IMR-90 (cell line): ENCODE measurements around the gene CALD1. TPM values are rescaled to one million over a fixed set of nuclear protein-coding genes. Genes with fewer than 3 reads are reported as not detected.

Experiments
- ATAC-seq: fragments of 200-7000 bp; cut with Tn5 transposase; 2 replicates; pipeline ENCODE4 v1.9.1; 2020; ENCODE audit warnings: low read depth, mild to moderate bottlenecking, moderate library complexity
- BruUV-seq: library from RNA; stranded (reverse); fragments of 400-500 nt; replicated peaks from 2 replicates; lab custom pipeline; 2021; lab: Mats Ljungman, UMichigan
- CTCF ChIA-PET: fragments of 300-600 bp; formaldehyde crosslinking; extraction: SDS; loops from one replicate; lab custom pipeline; 2021; ENCODE audit warnings: antibody characterized with exemption; lab: Yijun Ruan, JAX
- POLR2A ChIA-PET: fragments of 300-600 bp; sonication (Branson Sonifier 250); formaldehyde crosslinking; loops from one replicate; lab custom pipeline; 2022; ENCODE audit warnings: antibody characterized with exemption; ENCODE audit not compliant: unreplicated experiment; lab: Charles Lee
- DNase-seq: peaks from one replicate; pipeline ENCODE4 v3.0.0; 2013
- H2AFZ ChIP-seq: replicated peaks from 2 replicates; pipeline ENCODE3; 2013; ENCODE audit warnings: low read length, mild to moderate bottlenecking; ENCODE audit not compliant: poor library complexity
- H2AK5ac ChIP-seq: 2 replicates; pipeline ENCODE4 v1.6.1; 2013; ENCODE audit warnings: low read depth, low read length, inconsistent platforms
- H2AK9ac ChIP-seq: replicated peaks from 2 replicates; pipeline ENCODE3; 2013; ENCODE audit warnings: mild to moderate bottlenecking, low read depth, low read length, moderate library complexity; ENCODE audit not compliant: poor library complexity
- H2BK120ac ChIP-seq: 2 replicates; pipeline ENCODE4 v1.6.1; 2013; ENCODE audit warnings: low read depth, low read length, inconsistent platforms
- H2BK15ac ChIP-seq: 3 replicates; pipeline ENCODE4 v1.6.1; 2013; ENCODE audit warnings: low read depth, low read length, inconsistent platforms
- H2BK20ac ChIP-seq: 2 replicates; pipeline ENCODE4 v1.6.1; 2013; ENCODE audit warnings: low read depth, mild to moderate bottlenecking, inconsistent platforms, low read length, moderate library complexity
- H2BK5ac ChIP-seq: 2 replicates; pipeline ENCODE4 v1.6.1; 2013; ENCODE audit warnings: mild to moderate bottlenecking, low read depth, low read length, inconsistent platforms; ENCODE audit not compliant: poor library complexity, severe bottlenecking
- H3K14ac ChIP-seq: replicated peaks from 2 replicates; pipeline ENCODE4 v1.6.1; 2013; ENCODE audit warnings: low read depth, low read length, inconsistent platforms
- H3K18ac ChIP-seq: 2 replicates; pipeline ENCODE4 v1.6.1; 2013; ENCODE audit warnings: low read depth, low read length, control low read depth
- H3K23ac ChIP-seq: 2 replicates; pipeline ENCODE4 v1.6.1; 2013; ENCODE audit warnings: low read depth, low read length, inconsistent platforms
- H3K27ac ChIP-seq: 2 replicates; pipeline ENCODE4 v1.5.1; 2013; ENCODE audit warnings: mild to moderate bottlenecking, control low read depth, low read length; ENCODE audit not compliant: insufficient read depth
- H3K27me3 ChIP-seq: 2 replicates; pipeline ENCODE4 v1.6.1; 2013; ENCODE audit warnings: low read length; ENCODE audit not compliant: control insufficient read depth, insufficient read depth
- H3K36me3 ChIP-seq: 2 replicates; pipeline ENCODE4 v1.6.1; 2013; ENCODE audit warnings: low read length, mixed read lengths; ENCODE audit not compliant: control insufficient read depth, insufficient read depth
- H3K4ac ChIP-seq: 2 replicates; pipeline ENCODE4 v1.6.1; 2013; ENCODE audit warnings: low read depth, low read length, inconsistent platforms
- H3K4me1 ChIP-seq: 2 replicates; pipeline ENCODE4 v1.6.1; 2013; ENCODE audit warnings: low read length, mixed read lengths; ENCODE audit not compliant: control insufficient read depth, insufficient read depth
- H3K4me2 ChIP-seq: 2 replicates; pipeline ENCODE4 v1.6.1; 2013; ENCODE audit warnings: low read depth, mild to moderate bottlenecking, control low read depth, low read length, moderate library complexity
- H3K4me3 ChIP-seq: 2 replicates; pipeline ENCODE4 v1.5.1; 2013; ENCODE audit warnings: low read depth, mild to moderate bottlenecking, control low read depth, low read length, moderate library complexity; ENCODE audit not compliant: insufficient read depth
- H3K56ac ChIP-seq: 2 replicates; pipeline ENCODE4 v1.6.1; 2013; ENCODE audit warnings: low read length, inconsistent platforms; ENCODE audit not compliant: insufficient read depth; ENCODE audit errors: extremely low read depth
- H3K79me1 ChIP-seq, 2 experiments: 2 replicates each; pipeline ENCODE4 v1.6.1; 2013; ENCODE audit warnings: low read length in 2 of 2, inconsistent platforms in 1 of 2, low read depth in 1 of 2
- H3K9ac ChIP-seq: 2 replicates; pipeline ENCODE4 v1.6.1; 2013; ENCODE audit warnings: low read depth, low read length, control low read depth
- H3K9me1 ChIP-seq: 2 replicates; pipeline ENCODE4 v1.6.1; 2013; ENCODE audit warnings: low read length, inconsistent platforms; ENCODE audit not compliant: insufficient read depth
- H3K9me3 ChIP-seq: 2 replicates; pipeline ENCODE4 v1.6.1; 2013; ENCODE audit warnings: low read length; ENCODE audit not compliant: control insufficient read depth, insufficient read depth
- H4K20me1 ChIP-seq: 2 replicates; pipeline ENCODE4 v1.6.1; 2013; ENCODE audit warnings: low read length, inconsistent platforms; ENCODE audit not compliant: insufficient read depth
- H4K5ac ChIP-seq: 2 replicates; pipeline ENCODE4 v1.6.1; 2013; ENCODE audit warnings: mild to moderate bottlenecking, low read depth, low read length, control low read depth
- H4K8ac ChIP-seq, 2 experiments: 2 replicates each; pipeline ENCODE4 v1.6.1; 2013; ENCODE audit warnings: low read depth in 2 of 2, low read length in 2 of 2, control low read depth in 1 of 2, inconsistent platforms in 1 of 2
- H4K91ac ChIP-seq: 2 replicates; pipeline ENCODE4 v1.6.1; 2013; ENCODE audit warnings: low read depth, low read length, inconsistent platforms; ENCODE audit not compliant: insufficient read depth
- CHD1 ChIP-seq: IDR thresholded peaks from 2 replicates; pipeline ENCODE4 v1.6.1; 2012; ENCODE audit warnings: low read depth, low read length, improper control_type of control experiment
- CTCF ChIP-seq: conservative IDR thresholded peaks from 2 replicates; pipeline ENCODE4 v1.5.1; 2012; ENCODE audit warnings: mild to moderate bottlenecking, low read depth, low read length, improper control_type of control experiment
- MAZ ChIP-seq: IDR thresholded peaks from 2 replicates; pipeline ENCODE4 v1.6.1; 2012; ENCODE audit warnings: low read depth, mild to moderate bottlenecking, low read length, improper control_type of control experiment, moderate library complexity, borderline replicate concordance
- MXI1 ChIP-seq: IDR thresholded peaks from 2 replicates; pipeline ENCODE4 v1.6.1; 2012; ENCODE audit warnings: low read depth, mild to moderate bottlenecking, low read length, moderate library complexity, borderline replicate concordance
- RAD21 ChIP-seq: IDR thresholded peaks from 2 replicates; pipeline ENCODE4 v1.6.1; 2012; ENCODE audit warnings: low read length, improper control_type of control experiment
- SMC3 ChIP-seq: fragments of 150-350 bp; IDR thresholded peaks from 2 replicates; pipeline ENCODE4 v1.6.1; 2016; ENCODE audit warnings: low read depth, mild to moderate bottlenecking, antibody characterized with exemption, low read length, moderate library complexity
- WGBS, 2 experiments: methylation state at CpG; one replicate each; pipeline versions ENCODE4 v1.1.5 to v1.1.7; 2013; ENCODE audit warnings: missing lambda C conversion rate in 2 of 2; ENCODE audit not compliant: insufficient read length in 1 of 2; ENCODE audit errors: extremely low coverage in 2 of 2; 5-methylcytosine and 5-hydroxymethylcytosine counted together
- dilution Hi-C: fragments of 300-500 bp; cut with HindIII; formaldehyde crosslinking; loops from one replicate; pipeline ENCODE4 v1.14.3; 2018; ENCODE audit warnings: low sequenced_read_pairs; ENCODE audit not compliant: unreplicated experiment
- in situ Hi-C: fragments of 300-500 bp; cut with MboI; formaldehyde crosslinking; loops from 3 replicates; pipeline ENCODE4 v1.14.3; 2019; ENCODE audit warnings: low sequenced_read_pairs, inconsistent platforms, mixed read lengths
- intact Hi-C: fragments of 100-400 bp; cut with micrococcal nuclease; formaldehyde crosslinking; loops from 2 replicates; pipeline ENCODE4 v1.10.0; 2022
- polyA plus RNA-seq, 3 experiments: library from polyadenylated mRNA; depleted of rRNA; stranded (reverse); fragments of >200 nt; gene quantifications; 2 replicates each; pipeline ENCODE4 v1.2.3, GENCODE V29; 2012; ENCODE audit warnings: low replicate concordance in 1 of 3
- total RNA-seq: library from RNA; depleted of rRNA; stranded (reverse); fragments of >200 nt; gene quantifications from 2 replicates; pipeline ENCODE4 v1.2.3, GENCODE V29; 2012

Gene CALD1
- total and polyA plus RNA-seq, 2 of the 4 experiments (the other 2 are of a cell fraction): 375 to 487 TPM

- no peak overlapping the region for H4K91ac ChIP-seq
- H3K4ac ChIP-seq: no peak overlapping the region
- in situ Hi-C loops (no loop called here), intact Hi-C loops (loop anchor here (1.0 to 5.0 kb wide), 4 partner anchors 68 to 322 kb away; no protein-coding TSS in a partner anchor), dilution Hi-C loops (no loop called here)
- ChIA-PET POLR2A (no interaction called here), CTCF (no interaction called here)
- H4K5ac ChIP-seq: no peak overlapping the region
- H2AK5ac ChIP-seq: no peak overlapping the region
- no peak overlapping the region for H3K56ac ChIP-seq
- no peaks in the 10 kb centered on the region for H3K9me3 ChIP-seq
- no peak overlapping the region for H3K18ac ChIP-seq
- no peak overlapping the region for H2BK120ac ChIP-seq
- H3K23ac ChIP-seq: no peak overlapping the region
- H3K14ac ChIP-seq: no peak overlapping the region
- H3K27ac ChIP-seq: peak overlapping the region; percentile 7; the same call in 1 of the 2 replicates
- H3K79me1 ChIP-seq: peaks cover 28 to 38% of the 10 kb centered on the region in 2 experiments
- H2AFZ ChIP-seq: no peak overlapping the region
- H3K4me2 ChIP-seq: no peak overlapping the region
- no peak overlapping the region for H4K8ac ChIP-seq
- no peak overlapping the region for H2BK15ac ChIP-seq
- H4K20me1 ChIP-seq: peaks cover 10% of the 10 kb centered on the region; the same call in 1 of the 2 replicates
- no peak overlapping the region for H3K9ac ChIP-seq
- H2AK9ac ChIP-seq: no peak overlapping the region
- no peaks in the 10 kb centered on the region for H3K27me3 ChIP-seq
- no peaks in the 10 kb centered on the region for H3K4me1 ChIP-seq
- H3K9me1 ChIP-seq: no peaks in the 10 kb centered on the region
- no peak overlapping the region for H2BK20ac ChIP-seq
- ATAC-seq (peak; percentile 60), DNase-seq (peak; percentile 54)
- no TSS peak for BruUV-seq
- 80% methylated on average over 2 of the region's 9 CpGs; no CpG with 5 or more reads in 1 of the 2 experiments for WGBS, 2 experiments
- H3K36me3 ChIP-seq: peaks cover 72% of the 10 kb centered on the region
- TF ChIP-seq CHD1 (no peak), MAZ (no peak), RAD21 (peak; percentile 58), CTCF (peak; percentile 55), SMC3 (peak; percentile 43), MXI1 (no peak)
- no peak overlapping the region for H3K4me3 ChIP-seq
- no peak overlapping the region for H2BK5ac ChIP-seq
Measured at GRCh38 chr7:134954197-134955082, 175.0 kb downstream of the CALD1 start.
